Keratinocyte (primary cell): ENCODE data around the gene RNF44. TPM values are rescaled to one million over a fixed set of nuclear protein-coding genes. Genes with fewer than 3 reads are reported as not detected.

Experiments used
- DNase-seq: peaks from one replicate; pipeline ENCODE4 v3.0.0-alpha.2; 2011; ENCODE audit warnings: low read depth, missing footprints, low spot score
- FAIRE-seq: peaks from 2 replicates; lab custom pipeline; 2011; peaks lifted over from hg19 to GRCh38; lab: Jason Lieb, UNC
- H2AFZ ChIP-seq: 2 replicates; pipeline ENCODE4 v1.6.0; 2012; ENCODE audit warnings: low read length, control low read depth, inconsistent platforms; ENCODE audit not compliant: control insufficient read depth
- H3K27ac ChIP-seq: 2 replicates; pipeline ENCODE4 v1.5.1; 2011; ENCODE audit warnings: low read length; ENCODE audit not compliant: control insufficient read depth, insufficient read depth
- H3K27me3 ChIP-seq: 3 replicates; pipeline ENCODE4 v1.6.0; 2011; ENCODE audit warnings: low read length; ENCODE audit not compliant: control insufficient read depth, insufficient read depth; ENCODE audit errors: extremely low read depth
- H3K36me3 ChIP-seq, 2 experiments: 2 replicates in 1 of 2; 3 replicates in 1 of 2; pipeline ENCODE4 v1.5.1; 2011; ENCODE audit warnings: low read length in 2 of 2, mild to moderate bottlenecking in 1 of 2; ENCODE audit not compliant: control insufficient read depth in 2 of 2, insufficient read depth in 2 of 2; ENCODE audit errors: extremely low read depth in 1 of 2
- H3K4me1 ChIP-seq: 3 replicates; pipeline ENCODE4 v1.5.1; 2011; ENCODE audit warnings: low read length; ENCODE audit not compliant: control insufficient read depth, insufficient read depth; ENCODE audit errors: extremely low read depth
- H3K4me2 ChIP-seq: 3 replicates; pipeline ENCODE4 v1.6.0; 2011; ENCODE audit warnings: low read depth, low read length; ENCODE audit not compliant: control insufficient read depth, insufficient read depth; ENCODE audit errors: extremely low read depth
- H3K4me3 ChIP-seq, 3 experiments: fragments of 200-600 bp in 1 of 3; sonication (generic) in 1 of 3; 2 replicates in 2 of 3; 3 replicates in 1 of 3; pipeline ENCODE4 v1.5.1; 2011 to 2016; ENCODE audit warnings: low read length in 3 of 3, mild to moderate bottlenecking in 3 of 3, control low read depth in 2 of 3, inconsistent platforms in 1 of 3, low read depth in 1 of 3, mixed read lengths in 1 of 3, mixed run types in 1 of 3, moderate library complexity in 1 of 3; ENCODE audit not compliant: control insufficient read depth in 2 of 3, insufficient read depth in 2 of 3; ENCODE audit errors: extremely low read depth in 1 of 3
- H3K79me2 ChIP-seq: 2 replicates; pipeline ENCODE4 v1.6.0; 2012; ENCODE audit warnings: low read length; ENCODE audit not compliant: control insufficient read depth, insufficient read depth
- H3K9ac ChIP-seq: 3 replicates; pipeline ENCODE4 v1.6.0; 2011; ENCODE audit warnings: low read length; ENCODE audit not compliant: control insufficient read depth, insufficient read depth; ENCODE audit errors: extremely low read depth
- H3K9me1 ChIP-seq: 3 replicates; pipeline ENCODE4 v1.6.0; 2011; ENCODE audit warnings: low read length; ENCODE audit not compliant: control insufficient read depth, insufficient read depth; ENCODE audit errors: extremely low read depth
- H3K9me3 ChIP-seq: 2 replicates; pipeline ENCODE4 v1.5.1; 2012; ENCODE audit warnings: low read depth, low read length; ENCODE audit not compliant: control insufficient read depth
- H4K20me1 ChIP-seq: 3 replicates; pipeline ENCODE4 v1.6.0; 2011; ENCODE audit warnings: low read length; ENCODE audit not compliant: control insufficient read depth, insufficient read depth; ENCODE audit errors: extremely low read depth
- EZH2 ChIP-seq: IDR thresholded peaks from one replicate; pipeline ENCODE4 v1.6.1; 2012; ENCODE audit warnings: inconsistent platforms, mild to moderate bottlenecking, low read length, moderate library complexity
- dilution Hi-C: fragments of 300-500 bp; cut with MboI; formaldehyde crosslinking; loops from one replicate; pipeline ENCODE4 v1.7.0; 2020; ENCODE audit warnings: low sequenced_read_pairs; ENCODE audit not compliant: extremely low pct_ligation_motif_present
- polyA plus RNA-seq, 5 experiments: library from polyadenylated mRNA; depleted of rRNA in 3 of 5; stranded (reverse) in 3 of 5; stranded (forward) in 1 of 5; unstranded in 1 of 5; fragments of >200 nt; gene quantifications; 1 replicate in 1 of 5; 2 replicates in 3 of 5; 3 replicates in 1 of 5; pipeline versions ENCODE4 v1.2.1 to v1.2.3, GENCODE V29; 2011 to 2012; ENCODE audit warnings: missing spikeins in 2 of 5, low read depth in 1 of 5, low replicate concordance in 1 of 5
- TF ChIP-seq, protein P1 (sequence below), 3 experiments: IDR thresholded peaks in 1 of 3; conservative IDR thresholded peaks in 1 of 3; optimal IDR thresholded peaks in 1 of 3; 2 replicates in 2 of 3; 3 replicates in 1 of 3; pipeline versions ENCODE3 to v1.5.1; 2011; ENCODE audit warnings: low read length in 3 of 3, mild to moderate bottlenecking in 3 of 3, moderate library complexity in 2 of 3, control low read depth in 1 of 3, inconsistent platforms in 1 of 3; ENCODE audit not compliant: insufficient read depth in 2 of 3; ENCODE audit errors: extremely low read depth in 1 of 3

The RNF44 gene
- polyA plus RNA-seq, 1 donor (not counting 4 experiments of a cell fraction or from before 2014, with no cell fraction given): 5.3 TPM

DNA sequence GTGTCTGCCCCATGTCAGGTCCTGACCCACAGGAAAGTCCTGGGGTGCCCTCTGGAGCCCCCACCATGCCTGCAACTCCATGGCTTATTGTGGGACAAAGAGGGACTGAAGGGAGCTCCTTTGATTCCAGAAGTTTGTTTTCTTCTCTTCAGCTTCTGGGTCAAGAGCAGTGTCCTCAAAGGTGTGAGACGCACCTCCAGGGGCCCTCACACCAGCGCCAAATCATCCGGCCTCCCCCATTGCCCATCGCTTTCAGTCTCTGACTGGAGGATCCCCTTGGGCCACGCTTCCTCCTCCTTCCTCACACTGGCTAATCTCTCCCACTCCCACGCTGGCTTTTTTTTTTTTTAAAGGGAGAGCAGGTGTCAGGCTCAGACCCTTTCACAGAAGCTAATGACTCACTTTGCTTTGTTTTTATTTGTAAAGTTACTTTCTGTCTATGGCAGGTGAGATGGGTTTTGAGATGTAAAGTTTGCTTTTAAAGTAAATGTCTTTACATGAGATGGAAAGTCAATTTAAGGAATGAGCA, 28.6 kb upstream of the RNF44 start:
- no peaks in the 10 kb centered on the region for H3K79me2 ChIP-seq
- TF ChIP-seq EZH2: no peak
- TF ChIP-seq, protein P1, sequence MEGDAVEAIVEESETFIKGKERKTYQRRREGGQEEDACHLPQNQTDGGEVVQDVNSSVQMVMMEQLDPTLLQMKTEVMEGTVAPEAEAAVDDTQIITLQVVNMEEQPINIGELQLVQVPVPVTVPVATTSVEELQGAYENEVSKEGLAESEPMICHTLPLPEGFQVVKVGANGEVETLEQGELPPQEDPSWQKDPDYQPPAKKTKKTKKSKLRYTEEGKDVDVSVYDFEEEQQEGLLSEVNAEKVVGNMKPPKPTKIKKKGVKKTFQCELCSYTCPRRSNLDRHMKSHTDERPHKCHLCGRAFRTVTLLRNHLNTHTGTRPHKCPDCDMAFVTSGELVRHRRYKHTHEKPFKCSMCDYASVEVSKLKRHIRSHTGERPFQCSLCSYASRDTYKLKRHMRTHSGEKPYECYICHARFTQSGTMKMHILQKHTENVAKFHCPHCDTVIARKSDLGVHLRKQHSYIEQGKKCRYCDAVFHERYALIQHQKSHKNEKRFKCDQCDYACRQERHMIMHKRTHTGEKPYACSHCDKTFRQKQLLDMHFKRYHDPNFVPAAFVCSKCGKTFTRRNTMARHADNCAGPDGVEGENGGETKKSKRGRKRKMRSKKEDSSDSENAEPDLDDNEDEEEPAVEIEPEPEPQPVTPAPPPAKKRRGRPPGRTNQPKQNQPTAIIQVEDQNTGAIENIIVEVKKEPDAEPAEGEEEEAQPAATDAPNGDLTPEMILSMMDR (optimal IDR thresholded peaks at IDR 0.05 in 1 of 3, IDR thresholded peaks at IDR 0.05 in 1 of 3, conservative IDR thresholded peaks at IDR 0.05 in 1 of 3; ENCODE audit: extremely low read depth in 1 of 3, insufficient read depth in 2 of 3, low read length in 3 of 3): no peak
- no peaks in the 10 kb centered on the region for H3K9me1 ChIP-seq
- no peak overlapping the region for H3K9ac ChIP-seq
- H2AFZ ChIP-seq: no peak overlapping the region
- H3K4me3 ChIP-seq: no peak overlapping the region
- H3K27ac ChIP-seq: no peak overlapping the region
- no peaks in the 10 kb centered on the region for H3K36me3 ChIP-seq
- H3K27me3 ChIP-seq: no peaks in the 10 kb centered on the region
- DNase-seq (no peak), FAIRE-seq (no peak)
- H4K20me1 ChIP-seq: no peaks in the 10 kb centered on the region
- no peaks in the 10 kb centered on the region for H3K9me3 ChIP-seq
- dilution Hi-C loops: no loop called here
- peaks cover 11% of the 10 kb centered on the region for H3K4me1 ChIP-seq
- no peak overlapping the region for H3K4me2 ChIP-seq

DNA sequence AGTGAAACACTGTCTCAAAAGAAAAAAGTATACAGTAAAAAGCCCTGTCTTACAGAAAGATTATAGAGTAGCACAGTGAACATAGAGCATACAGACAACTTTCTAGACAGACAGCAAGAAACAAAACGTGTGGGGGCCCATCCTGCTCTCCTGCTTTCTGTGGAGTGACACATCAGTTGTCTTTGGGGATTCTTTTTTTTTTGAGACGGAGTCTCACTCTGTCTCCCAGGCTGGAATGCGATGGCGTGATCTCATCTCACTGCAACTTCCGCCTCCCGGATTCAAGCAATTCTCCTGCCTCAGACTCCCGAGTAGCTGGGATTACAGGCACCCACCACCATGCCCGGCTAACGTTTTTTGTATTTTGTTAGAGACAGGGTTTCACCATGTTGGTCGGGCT, 26.8 kb upstream of the RNF44 start:
- Histone ChIP-seq H3K4me2 (peak overlapping the region; percentile 56), H3K79me2 (no peaks in the 10 kb centered on the region), H3K27ac (peak overlapping the region; percentile 40), H3K9me1 (no peaks in the 10 kb centered on the region), H2AFZ (peak overlapping the region; percentile 16), H4K20me1 (no peaks in the 10 kb centered on the region), H3K4me1 (peaks cover 11% of the 10 kb centered on the region), H3K9ac (peak overlapping the region; percentile 33), H3K9me3 (no peaks in the 10 kb centered on the region), H3K27me3 (no peaks in the 10 kb centered on the region), H3K4me3 (no peak overlapping the region), H3K36me3 (no peaks in the 10 kb centered on the region)
- dilution Hi-C loops: no loop called here
- TF ChIP-seq, protein P1 (optimal IDR thresholded peaks at IDR 0.05 in 1 of 3, IDR thresholded peaks at IDR 0.05 in 1 of 3, conservative IDR thresholded peaks at IDR 0.05 in 1 of 3; ENCODE audit: extremely low read depth in 1 of 3, insufficient read depth in 2 of 3, low read length in 3 of 3): no peak
- TF ChIP-seq EZH2: no peak
- no peak for FAIRE-seq
- DNase-seq: no peak
